Activated gamma-delta T cell treated with anti-CD3 and anti-CD28 coated beads, Interleukin-2, amount 50 U/mL, for 16 hours (primary cell): ENCODE measurements around the gene RNF224.
"Not testable (repeated sequence)": the region's sequence is repeated elsewhere in the genome, so short reads cannot be mapped to it uniquely, and the experiment has no call there.

Source experiments
- DNase-seq: peaks from one replicate; pipeline ENCODE4 v3.0.0-alpha.2; 2020; ENCODE audit warnings: low read depth

RNF224 gene

GRCh38 chr9:137240841-137241489, 13.7 kb downstream of the RNF224 start, which contains the start of gene TUBB4B:
TUBB4B (plus strand) TSS chr9:137241287; CDS start chr9:137241361, 74 bp downstream.
- peak; percentile 98 for DNase-seq

GRCh38 chr9:137241490-137242268, 14.4 kb downstream of the RNF224 start:
- DNase-seq, result peak; percentile 57

- no peak for DNase-seq
These were observed 15.2 kb downstream of the RNF224 start for GRCh38 chr9:137242269-137243203.

GRCh38 chr9:137243266-137243625, 15.9 kb downstream of the RNF224 start:
- DNase-seq, result not testable (repeated sequence)

GRCh38 chr9:137243626-137244485, 16.6 kb downstream of the RNF224 start:
- DNase-seq, result no peak

- no peak for DNase-seq
These were observed 17.5 kb downstream of the RNF224 start for GRCh38 chr9:137244486-137245449.

- DNase-seq, result no peak
These were observed 18.4 kb downstream of the RNF224 start for GRCh38 chr9:137245450-137246421.

GRCh38 chr9:137247135-137247915, 20.0 kb downstream of the RNF224 start:
- DNase-seq, result no peak

- no peak for DNase-seq
These were observed 20.5 kb downstream of the RNF224 start for GRCh38 chr9:137247916-137248175.

- no peak for DNase-seq
These were observed 23.3 kb downstream of the RNF224 start for GRCh38 chr9:137250329-137251193.

- no peak for DNase-seq
These were observed 23.8 kb downstream of the RNF224 start, which contains the start of gene STPG3 for GRCh38 chr9:137251194-137251461. STPG3 (plus strand) TSS chr9:137251286; CDS start chr9:137251287, 1 bp downstream.

- no peak for DNase-seq
These were observed 24.4 kb downstream of the RNF224 start for GRCh38 chr9:137251490-137252268.

- no peak for DNase-seq
These were observed 25.5 kb downstream of the RNF224 start for GRCh38 chr9:137252555-137253506.

GRCh38 chr9:137253717-137254623, 26.7 kb downstream of the RNF224 start:
- DNase-seq, result no peak
